H1 (cell line): ENCODE data around the gene ZNF750. TPM values are rescaled to one million over a fixed set of nuclear protein-coding genes. Genes with fewer than 3 reads are reported as not detected.

Experiments used
- CTCF ChIA-PET: fragments of 300-600 bp; sonication (Branson Sonifier 250); formaldehyde crosslinking; loops from one replicate; lab custom pipeline; 2021; ENCODE audit not compliant: partially characterized antibody; lab: Charles Lee
- POLR2A ChIA-PET: fragments of 300-600 bp; sonication (Branson Sonifier 250); formaldehyde crosslinking; loops from one replicate; lab custom pipeline; 2021; ENCODE audit warnings: inconsistent platforms; ENCODE audit not compliant: partially characterized antibody; lab: Charles Lee
- DNase-seq, 2 experiments: peaks; one replicate each; pipeline versions ENCODE4 v3.0.0 to v3.0.0-alpha.2; 2010 to 2022; ENCODE audit warnings: low spot score in 2 of 2, low read depth in 1 of 2, mixed read lengths in 1 of 2
- FAIRE-seq: peaks from 2 replicates; lab custom pipeline; 2011; peaks lifted over from hg19 to GRCh38; lab: Jason Lieb, UNC
- H2AFZ ChIP-seq: 2 replicates; pipeline ENCODE4 v1.8.1; 2012; ENCODE audit warnings: low read length, inconsistent platforms
- H2AK5ac ChIP-seq: 2 replicates; pipeline ENCODE4 v1.6.1; 2013; ENCODE audit warnings: low read depth, low read length
- H2BK120ac ChIP-seq: replicated peaks from 2 replicates; pipeline ENCODE3; 2013; ENCODE audit warnings: low read depth, low read length, inconsistent platforms
- H2BK12ac ChIP-seq: 2 replicates; pipeline ENCODE4 v1.6.1; 2013; ENCODE audit warnings: low read depth, low read length
- H2BK15ac ChIP-seq: 2 replicates; pipeline ENCODE4 v1.6.1; 2013; ENCODE audit warnings: low read length
- H2BK20ac ChIP-seq: 2 replicates; pipeline ENCODE4 v1.6.1; 2013; ENCODE audit warnings: low read length
- H2BK5ac ChIP-seq: 2 replicates; pipeline ENCODE4 v1.6.1; 2013; ENCODE audit warnings: low read depth, low read length
- H3K14ac ChIP-seq: 2 replicates; pipeline ENCODE4 v1.6.1; 2013; ENCODE audit warnings: inconsistent platforms; ENCODE audit not compliant: insufficient read length
- H3K18ac ChIP-seq: 2 replicates; pipeline ENCODE4 v1.6.1; 2013; ENCODE audit warnings: low read length; ENCODE audit errors: extremely low read depth
- H3K23ac ChIP-seq: 2 replicates; pipeline ENCODE4 v1.6.1; 2013; ENCODE audit warnings: inconsistent platforms; ENCODE audit not compliant: insufficient read length
- H3K23me2 ChIP-seq: 2 replicates; pipeline ENCODE4 v1.6.1; 2013; ENCODE audit warnings: low read depth, low read length
- H3K27ac ChIP-seq: 2 replicates; pipeline ENCODE4 v1.6.1; 2011; ENCODE audit warnings: low read depth, low read length, inconsistent platforms
- H3K27me3 ChIP-seq, 4 experiments: replicated peaks in 1 of 4; 1 replicate in 1 of 4; 2 replicates in 3 of 4; pipeline versions ENCODE4 v1.6.1 to v1.8.1; 2011 to 2013; ENCODE audit warnings: low read length in 3 of 4, mild to moderate bottlenecking in 3 of 4, inconsistent platforms in 2 of 4, mixed read lengths in 2 of 4, moderate library complexity in 1 of 4; ENCODE audit not compliant: control insufficient read depth in 3 of 4, insufficient read depth in 3 of 4; ENCODE audit errors: extremely low read depth in 1 of 4
- H3K36me3 ChIP-seq, 4 experiments: 2 replicates each; pipeline versions ENCODE4 v1.6.1 to v1.8.1; 2011 to 2013; ENCODE audit warnings: mild to moderate bottlenecking in 4 of 4, low read length in 3 of 4, moderate library complexity in 2 of 4, control low read depth in 1 of 4, inconsistent platforms in 1 of 4; ENCODE audit not compliant: insufficient read depth in 4 of 4, control insufficient read depth in 2 of 4
- H3K4ac ChIP-seq: replicated peaks from 2 replicates; pipeline ENCODE3; 2013; ENCODE audit warnings: low read length, low read depth, mixed read lengths, inconsistent platforms; ENCODE audit not compliant: insufficient read length
- H3K4me1 ChIP-seq, 4 experiments: replicated peaks in 1 of 4; 1 replicate in 1 of 4; 2 replicates in 3 of 4; pipeline versions ENCODE4 v1.6.1 to v1.8.1; 2011 to 2013; ENCODE audit warnings: low read length in 3 of 4, inconsistent platforms in 2 of 4, mixed read lengths in 1 of 4; ENCODE audit not compliant: insufficient read depth in 4 of 4, control insufficient read depth in 3 of 4
- H3K4me2 ChIP-seq, 2 experiments: 2 replicates each; pipeline versions ENCODE4 v1.6.1 to v1.8.1; 2011 to 2013; ENCODE audit warnings: low read depth in 2 of 2, low read length in 2 of 2, control low read depth in 1 of 2, inconsistent platforms in 1 of 2, mild to moderate bottlenecking in 1 of 2; ENCODE audit not compliant: insufficient read depth in 1 of 2
- H3K4me3 ChIP-seq, 4 experiments: fragments of 200-600, 300-600 bp in 1 of 4; sonication (generic), shearing (Covaris generic), sonication (Bioruptor Twin) in 1 of 4; 2 replicates each; pipeline versions ENCODE4 v1.5.1 to v1.8.1; 2011 to 2016; ENCODE audit warnings: low read length in 4 of 4, low read depth in 3 of 4, control low read depth in 2 of 4, inconsistent platforms in 2 of 4, mild to moderate bottlenecking in 2 of 4, mixed read lengths in 1 of 4, moderate library complexity in 1 of 4; ENCODE audit not compliant: insufficient read depth in 2 of 4; ENCODE audit errors: extremely low read depth in 1 of 4
- H3K56ac ChIP-seq: replicated peaks from 2 replicates; pipeline ENCODE3; 2013; ENCODE audit warnings: low read depth, mild to moderate bottlenecking, mixed read lengths, low read length, inconsistent platforms; ENCODE audit not compliant: insufficient read length
- H3K79me1 ChIP-seq: 2 replicates; pipeline ENCODE4 v1.6.1; 2013; ENCODE audit warnings: low read depth, low read length, control low read depth
- H3K79me2 ChIP-seq, 2 experiments: 2 replicates each; pipeline versions ENCODE4 v1.6.1 to v1.8.1; 2012 to 2013; ENCODE audit warnings: low read length in 2 of 2, mild to moderate bottlenecking in 2 of 2, inconsistent platforms in 1 of 2; ENCODE audit not compliant: insufficient read depth in 2 of 2, control insufficient read depth in 1 of 2
- H3K9ac ChIP-seq, 4 experiments: replicated peaks in 1 of 4; 1 replicate in 1 of 4; 2 replicates in 3 of 4; pipeline versions ENCODE4 v1.6.1 to v1.8.1; 2011 to 2013; ENCODE audit warnings: low read depth in 3 of 4, low read length in 3 of 4, control low read depth in 2 of 4, mild to moderate bottlenecking in 2 of 4, moderate library complexity in 2 of 4, inconsistent platforms in 1 of 4; ENCODE audit errors: extremely low read depth in 1 of 4
- H3K9me3 ChIP-seq, 2 experiments: 2 replicates each; pipeline versions ENCODE4 v1.6.1 to v1.8.1; 2012 to 2013; ENCODE audit warnings: mild to moderate bottlenecking in 2 of 2, moderate library complexity in 2 of 2, control low read depth in 1 of 2, inconsistent platforms in 1 of 2, low read depth in 1 of 2, low read length in 1 of 2, mixed read lengths in 1 of 2; ENCODE audit not compliant: insufficient read depth in 2 of 2
- H4K20me1 ChIP-seq, 2 experiments: replicated peaks in 1 of 2; 2 replicates each; pipeline versions ENCODE3 to v1.8.1; 2011 to 2013; ENCODE audit warnings: inconsistent platforms in 2 of 2, low read length in 2 of 2, mild to moderate bottlenecking in 1 of 2; ENCODE audit not compliant: insufficient read depth in 2 of 2, control insufficient read depth in 1 of 2
- H4K5ac ChIP-seq: 2 replicates; pipeline ENCODE4 v1.6.1; 2013; ENCODE audit warnings: low read length, low read depth, mixed read lengths, inconsistent platforms; ENCODE audit not compliant: insufficient read length
- H4K8ac ChIP-seq: 2 replicates; pipeline ENCODE4 v1.8.0; 2013; ENCODE audit warnings: mild to moderate bottlenecking, moderate library complexity, low read length, inconsistent platforms; ENCODE audit not compliant: insufficient read depth; ENCODE audit errors: extremely low read depth
- H4K91ac ChIP-seq: replicated peaks from 2 replicates; pipeline ENCODE3; 2013; ENCODE audit warnings: low read length, mixed read lengths, inconsistent platforms; ENCODE audit not compliant: insufficient read length
- CTBP2 ChIP-seq: IDR thresholded peaks from 2 replicates; pipeline ENCODE4 v1.7.0; 2011; ENCODE audit warnings: borderline replicate concordance, mild to moderate bottlenecking, moderate library complexity, mixed read lengths, low read length; ENCODE audit not compliant: insufficient read depth, insufficient read length
- JUN ChIP-seq: IDR thresholded peaks from 2 replicates; pipeline ENCODE4 v1.6.1; 2011; ENCODE audit warnings: low read depth, mild to moderate bottlenecking, improper control_type of control experiment, low read length
- PHF8 ChIP-seq: fragments of 200-600 bp; sonication (generic); conservative IDR thresholded peaks from 2 replicates; pipeline ENCODE4 v1.7.1; 2012; ENCODE audit warnings: low read depth, mild to moderate bottlenecking, inconsistent platforms, low read length, moderate library complexity
- RXRA ChIP-seq: IDR thresholded peaks from 2 replicates; pipeline ENCODE4 v1.6.1; 2011; ENCODE audit warnings: low read depth, mild to moderate bottlenecking, low read length, moderate library complexity; ENCODE audit not compliant: insufficient read depth
- SP1 ChIP-seq: IDR thresholded peaks from 2 replicates; pipeline ENCODE4 v1.6.1; 2011; ENCODE audit warnings: low read depth, low read length
- SP2 ChIP-seq: IDR thresholded peaks from 2 replicates; pipeline ENCODE4 v1.6.1; 2012; ENCODE audit warnings: mild to moderate bottlenecking, low read length, inconsistent platforms
- TAF7 ChIP-seq: optimal IDR thresholded peaks from 2 replicates; pipeline ENCODE3; 2011; ENCODE audit warnings: low read depth, mild to moderate bottlenecking, inconsistent platforms, low read length, moderate library complexity, borderline replicate concordance
- TBP ChIP-seq: IDR thresholded peaks from 2 replicates; pipeline ENCODE4 v1.6.1; 2011; ENCODE audit warnings: low read depth, low read length, improper control_type of control experiment
- WGBS, 2 experiments: shearing (Covaris generic) in 1 of 2; methylation state at CpG; one replicate each; pipeline versions ENCODE4 v1.1.6 to v1.1.7; 2013 to 2015; ENCODE audit warnings: low lambda C conversion rate in 2 of 2, mixed read lengths in 2 of 2, inconsistent platforms in 1 of 2, low coverage in 1 of 2, missing lambda C conversion rate in 1 of 2; ENCODE audit not compliant: insufficient replicate concordance in 2 of 2, insufficient coverage in 1 of 2, insufficient read length in 1 of 2; ENCODE audit errors: extremely low coverage in 1 of 2, missing lambda C conversion rate in 1 of 2; 5-methylcytosine and 5-hydroxymethylcytosine counted together
- polyA plus RNA-seq, 7 experiments: library from polyadenylated mRNA; depleted of rRNA in 3 of 7; stranded (reverse) in 5 of 7; unstranded in 2 of 7; fragments of >200 nt in 5 of 7; fragments of 200-250 nt in 2 of 7; gene quantifications; 1 replicate in 5 of 7; 2 replicates in 1 of 7; 4 replicates in 1 of 7; pipeline versions ENCODE4 v1.2.1 to v1.2.3, GENCODE V29; 2011 to 2013; ENCODE audit warnings: missing spikeins in 2 of 7, mixed read lengths in 2 of 7
- total RNA-seq: library from RNA; stranded (reverse); fragmentation: NEBNext Ultra II Directional; extraction: Animal tissue kit (Norgen Biotek cat#: 25700); gene quantifications from 2 replicates; pipeline ENCODE4 v1.2.1, GENCODE V29; 2021
- TF ChIP-seq, protein P1 (sequence below): IDR thresholded peaks from 2 replicates; pipeline ENCODE4 v1.6.1; 2012; ENCODE audit warnings: inconsistent platforms

The ZNF750 gene
- total and polyA plus RNA-seq, 2 of the 8 experiments (the other 6 are each of a cell fraction or from before 2014, with no cell fraction given) = not detected

DNA sequence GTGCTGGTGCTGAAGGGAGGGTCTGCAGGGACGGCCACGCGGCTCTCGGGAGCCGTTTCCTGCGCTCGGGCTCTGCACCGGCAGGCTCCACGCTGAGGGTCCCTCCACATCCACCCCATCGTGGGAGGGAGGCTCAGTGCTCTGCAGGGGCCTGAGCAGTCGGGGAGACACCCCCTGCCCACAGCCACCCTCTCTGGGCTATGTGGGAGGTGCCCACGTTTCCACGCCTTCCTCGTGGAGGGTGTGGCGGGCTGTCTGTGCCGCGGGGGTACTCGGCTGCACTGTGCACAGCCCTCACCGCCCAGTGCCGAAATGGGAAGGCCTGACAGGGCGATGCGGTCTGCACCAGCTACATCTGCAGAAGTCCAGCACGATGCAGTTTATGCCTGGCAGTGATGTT lies 25.5 kb upstream of the ZNF750 start:
- Histone ChIP-seq H2AFZ (no peak overlapping the region), H3K9me3 (no peaks in the 10 kb centered on the region), H4K5ac (no peak overlapping the region), H3K4me2 (no peak overlapping the region), H2BK20ac (no peak overlapping the region), H2AK5ac (no peak overlapping the region), H3K23me2 (no peaks in the 10 kb centered on the region), H3K4me3 (no peak overlapping the region), H3K79me1 (peaks cover 15% of the 10 kb centered on the region), H2BK120ac (no peak overlapping the region), H4K8ac (no peak overlapping the region), H3K4ac (no peak overlapping the region), H2BK5ac (no peak overlapping the region), H3K4me1 (peaks cover 0 to 8% (median 2%) of the 10 kb centered on the region in 4 experiments; a peak in 4 of 7 replicates), H3K79me2 (peaks cover 0 to 18% of the 10 kb centered on the region in 2 experiments; a peak in 1 of 4 replicates), H4K91ac (no peak overlapping the region), H3K14ac (no peak overlapping the region), H3K23ac (no peak overlapping the region), H3K36me3 (peaks cover 3 to 4% (median 3%) of the 10 kb centered on the region in 4 experiments; a peak in 4 of 8 replicates), H3K56ac (no peak overlapping the region), H3K27ac (no peak overlapping the region), H2BK15ac (no peak overlapping the region), H3K27me3 (no peaks in the 10 kb centered on the region), H2BK12ac (no peak overlapping the region), H3K9ac (no peak overlapping the region), H4K20me1 (peaks cover 5 to 22% of the 10 kb centered on the region in 2 experiments), H3K18ac (no peak overlapping the region)
- DNase-seq (no peak), FAIRE-seq (no peak)
- ChIA-PET POLR2A (interaction anchor here (1.1 kb wide), 1 partner anchor 11 kb away, joined by 3 read pairs; no protein-coding TSS in a partner anchor), CTCF (interaction anchor here (0.6 to 1.6 kb wide), 7 partner anchors 10 to 310 kb away, joined by 3 to 5 read pairs (median 3); no protein-coding TSS in a partner anchor)
- TF ChIP-seq, protein P1, sequence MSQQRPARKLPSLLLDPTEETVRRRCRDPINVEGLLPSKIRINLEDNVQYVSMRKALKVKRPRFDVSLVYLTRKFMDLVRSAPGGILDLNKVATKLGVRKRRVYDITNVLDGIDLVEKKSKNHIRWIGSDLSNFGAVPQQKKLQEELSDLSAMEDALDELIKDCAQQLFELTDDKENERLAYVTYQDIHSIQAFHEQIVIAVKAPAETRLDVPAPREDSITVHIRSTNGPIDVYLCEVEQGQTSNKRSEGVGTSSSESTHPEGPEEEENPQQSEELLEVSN = no peak
- TF ChIP-seq TBP (no peak), PHF8 (no peak), TAF7 (no peak), SP1 (no peak), CTBP2 (no peak), JUN (no peak), RXRA (no peak), SP2 (no peak)
- WGBS, 2 experiments = 90% methylated on average over 23 of the region's 23 CpGs; no CpG with 5 or more reads in 1 of the 2 experiments
